PC-3 (cell line): Measurements from ENCODE around the gene RRBP1. TPM values are rescaled to one million over a fixed set of nuclear protein-coding genes. Genes with fewer than 3 reads are reported as not detected.

Experiments
- ATAC-seq: fragments of 200-7000 bp; cut with Tn5 transposase; 2 replicates; pipeline ENCODE4 v1.9.1; 2020; ENCODE audit warnings: mild to moderate bottlenecking, moderate library complexity
- BruUV-seq: library from RNA; stranded (reverse); fragments of 400-500 nt; replicated peaks from 2 replicates; lab custom pipeline; 2021; lab: Mats Ljungman, UMichigan
- CTCF ChIA-PET: fragments of 300-600 bp; sonication (Branson Sonifier 250); formaldehyde crosslinking; loops from one replicate; lab custom pipeline; 2022; ENCODE audit warnings: antibody characterized with exemption; lab: Charles Lee
- POLR2A ChIA-PET: fragments of 300-600 bp; sonication (Branson Sonifier 250); formaldehyde crosslinking; loops from one replicate; lab custom pipeline; 2022; ENCODE audit warnings: antibody characterized with exemption; ENCODE audit not compliant: unreplicated experiment; lab: Charles Lee
- DNase-seq: peaks from one replicate; pipeline ENCODE4 v3.0.0-alpha.2; 2015
- H2AFZ ChIP-seq: fragments of 300-600 bp; sonication (generic); 2 replicates; pipeline ENCODE4 v1.6.0; 2016; ENCODE audit warnings: antibody characterized with exemption, low read length
- H3F3A ChIP-seq: fragments of 300-600 bp; sonication (generic); one replicate; pipeline ENCODE4 v1.6.0; 2017; ENCODE audit warnings: antibody characterized with exemption, low read length, control low read depth, mild to moderate bottlenecking; ENCODE audit not compliant: unreplicated experiment
- H3K27ac ChIP-seq: fragments of 300-600 bp; sonication (generic); 2 replicates; pipeline ENCODE4 v1.5.1; 2016; ENCODE audit warnings: mild to moderate bottlenecking, low read length
- H3K27me3 ChIP-seq: fragments of 300-600 bp; sonication (generic); 2 replicates; pipeline ENCODE4 v1.6.1; 2016; ENCODE audit warnings: low read length, mixed read lengths
- H3K36me3 ChIP-seq: fragments of 300-600 bp; sonication (generic); 2 replicates; pipeline ENCODE4 v1.6.1; 2016; ENCODE audit warnings: low read depth, mixed run types, low read length, mixed read lengths
- H3K4me1 ChIP-seq: fragments of 300-600 bp; sonication (generic); 2 replicates; pipeline ENCODE4 v1.5.1; 2016; ENCODE audit warnings: low read length; ENCODE audit not compliant: insufficient read depth
- H3K4me2 ChIP-seq: fragments of 300-600 bp; sonication (generic); 2 replicates; pipeline ENCODE4 v1.6.0; 2016; ENCODE audit warnings: low read length
- H3K4me3 ChIP-seq: fragments of 300-600 bp; sonication (generic); 2 replicates; pipeline ENCODE4 v1.5.1; 2016; ENCODE audit warnings: mild to moderate bottlenecking, low read length, mixed read lengths
- H3K79me2 ChIP-seq: fragments of 300-600 bp; sonication (generic); 2 replicates; pipeline ENCODE4 v1.6.1; 2017; ENCODE audit warnings: low read length, mixed read lengths
- H3K9ac ChIP-seq: fragments of 300-600 bp; sonication (generic); 2 replicates; pipeline ENCODE4 v1.6.0; 2016; ENCODE audit warnings: mild to moderate bottlenecking, low read length
- H3K9me2 ChIP-seq: fragments of 300-600 bp; sonication (generic); replicated peaks from 2 replicates; pipeline ENCODE4 v1.6.1; 2016; ENCODE audit warnings: mixed run types, low read length, mixed read lengths
- H3K9me3 ChIP-seq: fragments of 300-600 bp; sonication (generic); 2 replicates; pipeline ENCODE4 v1.6.1; 2016; ENCODE audit warnings: low read length, mixed read lengths
- H4K20me1 ChIP-seq: fragments of 300-600 bp; sonication (generic); 2 replicates; pipeline ENCODE4 v1.6.1; 2016; ENCODE audit warnings: low read length, mixed read lengths
- CTCF ChIP-seq: fragments of 300-600 bp; sonication (generic); conservative IDR thresholded peaks from 2 replicates; pipeline ENCODE4 v1.5.1; 2017; ENCODE audit warnings: antibody characterized with exemption, low read depth, mild to moderate bottlenecking, low read length
- EZH2 ChIP-seq: fragments of 300-600 bp; sonication (generic); IDR thresholded peaks from one replicate; pipeline ENCODE4 v1.6.1; 2017; ENCODE audit warnings: antibody characterized with exemption, mild to moderate bottlenecking, low read length; ENCODE audit not compliant: unreplicated experiment
- EZH2phosphoT487 ChIP-seq: fragments of 300-600 bp; sonication (generic); IDR thresholded peaks from 2 replicates; pipeline ENCODE4 v1.6.1; 2018; ENCODE audit warnings: mild to moderate bottlenecking, antibody characterized with exemption, low read length, borderline replicate concordance
- intact Hi-C: fragments of 100-400 bp; cut with micrococcal nuclease; formaldehyde crosslinking; loops from 2 replicates; pipeline ENCODE4 v1.9.0; 2023
- total RNA-seq: library from RNA; depleted of rRNA; stranded (reverse); fragments of >200 nt; gene quantifications from 2 replicates; pipeline ENCODE4 v1.2.3, GENCODE V29; 2014

RRBP1 gene
- total RNA-seq, 1 experiment from 2014 or later, result 176 TPM

- H2AFZ ChIP-seq, result no peak overlapping the region
- no peak for DNase-seq
- H3K4me3 ChIP-seq, result no peak overlapping the region
- TF ChIP-seq CTCF (no peak), EZH2phosphoT487 (no peak), EZH2 (no peak)
- ChIA-PET POLR2A (interaction anchor here (0.7 kb wide), 1 partner anchor 153 kb away, joined by 3 read pairs; no protein-coding TSS in a partner anchor), CTCF (interaction anchor here (0.6 kb wide), 1 partner anchor 113 kb away, joined by 10 read pairs; no protein-coding TSS in a partner anchor)
- H3K9ac ChIP-seq, result no peak overlapping the region
- H3F3A ChIP-seq, result no peaks in the 10 kb centered on the region
- H4K20me1 ChIP-seq, result peaks cover 6% of the 10 kb centered on the region; the same call in 1 of the 2 replicates
- H3K9me3 ChIP-seq, result no peaks in the 10 kb centered on the region
- no peaks in the 10 kb centered on the region for H3K9me2 ChIP-seq
- peaks cover 46% of the 10 kb centered on the region for H3K27me3 ChIP-seq
- peaks cover 3% of the 10 kb centered on the region for H3K4me1 ChIP-seq
- no TSS peak for BruUV-seq
- H3K36me3 ChIP-seq, result no peaks in the 10 kb centered on the region
- no peak overlapping the region for H3K27ac ChIP-seq
- intact Hi-C loops, result no loop called here
- ATAC-seq, result no peak
- no peak overlapping the region for H3K4me2 ChIP-seq
- H3K79me2 ChIP-seq, result peaks cover 8% of the 10 kb centered on the region
Measured at GRCh38 chr20:17685168-17685567, 3.1 kb upstream of the RRBP1 start.

- BruUV-seq, result no TSS peak
- POLR2A ChIA-PET, result no interaction called here
- Histone ChIP-seq H3K4me2 (no peak overlapping the region), H3K4me1 (peaks cover 12% of the 10 kb centered on the region), H3F3A (no peaks in the 10 kb centered on the region), H3K9me2 (no peaks in the 10 kb centered on the region), H2AFZ (no peak overlapping the region), H3K9me3 (no peaks in the 10 kb centered on the region), H3K9ac (no peak overlapping the region), H3K79me2 (peaks cover 17% of the 10 kb centered on the region), H3K27ac (no peak overlapping the region), H3K4me3 (no peak overlapping the region), H4K20me1 (peaks cover 15% of the 10 kb centered on the region), H3K27me3 (peaks cover 46% of the 10 kb centered on the region), H3K36me3 (peaks cover 4% of the 10 kb centered on the region)
- no peak for DNase-seq
- TF ChIP-seq CTCF (no peak), EZH2 (no peak), EZH2phosphoT487 (no peak)
- intact Hi-C loops, result loop anchor here (5.0 kb wide), 1 partner anchor 308 kb away; no protein-coding TSS in a partner anchor
- CTCF ChIA-PET, result interaction anchor here (0.6 kb wide), 1 partner anchor 114 kb away, joined by 10 read pairs; no protein-coding TSS in a partner anchor
- ATAC-seq, result no peak
Measured at GRCh38 chr20:17684077-17684888, 2.2 kb upstream of the RRBP1 start.
